OCI-LY3 (cell line): Measurements from ENCODE around the gene HELQ.
A peak's percentile ranks its signal among the peaks of the same experiment; 100 is the strongest.
"Not testable (repeated sequence)": the region's sequence is repeated elsewhere in the genome, so short reads cannot be mapped to it uniquely, and the experiment has no call there.

Experiments used
- H2AFZ ChIP-seq: fragments of 200-600, 300-600 bp; shearing (Covaris generic); 2 replicates; pipeline ENCODE4 v1.6.0; 2014; ENCODE audit warnings: antibody characterized with exemption, low read depth, low read length
- H3K27ac ChIP-seq: fragments of 200-600, 300-600 bp; sonication (generic); 2 replicates; pipeline ENCODE4 v1.5.1; 2014; ENCODE audit warnings: mild to moderate bottlenecking, low read length, moderate library complexity, mixed read lengths
- H3K27me3 ChIP-seq: fragments of 200-600, 300-600 bp; sonication (generic); 2 replicates; pipeline ENCODE4 v1.6.1; 2014; ENCODE audit warnings: low read depth, low read length, mixed read lengths
- H3K36me3 ChIP-seq: fragments of 200-600, 300-600 bp; sonication (generic); replicated peaks from 2 replicates; pipeline ENCODE3; 2014; ENCODE audit warnings: low read depth, low read length, mixed read lengths
- H3K4me1 ChIP-seq: fragments of 300-600, 200-600 bp; sonication (generic); 2 replicates; pipeline ENCODE4 v1.6.1; 2014; ENCODE audit warnings: low read length, mixed read lengths
- H3K4me2 ChIP-seq: fragments of 200-600, 300-600 bp; sonication (generic); 2 replicates; pipeline ENCODE4 v1.6.1; 2014; ENCODE audit warnings: low read length, mixed read lengths
- H3K4me3 ChIP-seq: fragments of 300-600, 200-600 bp; sonication (generic); 2 replicates; pipeline ENCODE4 v1.5.1; 2014; ENCODE audit warnings: antibody characterized with exemption, mild to moderate bottlenecking, low read length, moderate library complexity
- H3K79me2 ChIP-seq: fragments of 300-600, 200-600 bp; shearing (Covaris generic); 2 replicates; pipeline ENCODE4 v1.6.1; 2014; ENCODE audit warnings: mild to moderate bottlenecking, low read length, mixed read lengths
- H3K9ac ChIP-seq: fragments of 300-600, 200-600 bp; shearing (Covaris generic); 2 replicates; pipeline ENCODE4 v1.6.0; 2014; ENCODE audit warnings: mild to moderate bottlenecking, low read length, moderate library complexity
- H3K9me3 ChIP-seq: fragments of 200-600, 300-600 bp; shearing (Covaris generic); 2 replicates; pipeline ENCODE4 v1.6.1; 2014; ENCODE audit warnings: low read length, mixed read lengths; ENCODE audit not compliant: insufficient read depth
- H4K20me1 ChIP-seq: fragments of 200-600, 300-600 bp; sonication (generic); 2 replicates; pipeline ENCODE4 v1.6.1; 2016; ENCODE audit warnings: low read length, mixed read lengths; ENCODE audit not compliant: insufficient read depth
- CTCF ChIP-seq: fragments of 200-600, 300-600 bp; sonication (generic); IDR thresholded peaks from 2 replicates; pipeline ENCODE4 v1.5.1; 2014; ENCODE audit warnings: antibody characterized with exemption, low read length, low read depth
- EZH2phosphoT487 ChIP-seq: fragments of 200-600 bp; shearing (Covaris generic); IDR thresholded peaks from 2 replicates; pipeline ENCODE4 v1.6.1; 2018; ENCODE audit warnings: antibody characterized with exemption, mixed run types, low read depth

Gene HELQ

GRCh38 chr4:83503974-83504373, 48.4 kb upstream of the HELQ start:
- no peaks in the 10 kb centered on the region for H3K79me2 ChIP-seq
- H3K9ac ChIP-seq = no peak overlapping the region
- no peaks in the 10 kb centered on the region for H3K27me3 ChIP-seq
- H3K9me3 ChIP-seq = no peaks in the 10 kb centered on the region
- no peak for TF ChIP-seq CTCF
- TF ChIP-seq EZH2phosphoT487 = no peak
- H2AFZ ChIP-seq = peak overlapping the region; percentile 97
- H3K36me3 ChIP-seq = no peaks in the 10 kb centered on the region
- H3K4me2 ChIP-seq = peak overlapping the region; percentile 44
- no peak overlapping the region for H3K27ac ChIP-seq
- H3K4me3 ChIP-seq = no peak overlapping the region
- peaks cover 8% of the 10 kb centered on the region for H3K4me1 ChIP-seq
- H4K20me1 ChIP-seq = no peaks in the 10 kb centered on the region

- H3K9me3 ChIP-seq, H2AFZ ChIP-seq, H3K9ac ChIP-seq, H3K4me2 ChIP-seq, H3K79me2 ChIP-seq, H3K27ac ChIP-seq, H3K4me3 ChIP-seq, H4K20me1 ChIP-seq, H3K27me3 ChIP-seq, H3K4me1 ChIP-seq, H3K36me3 ChIP-seq: not testable (repeated sequence)
Measured at GRCh38 chr4:83501671-83502070, 46.0 kb upstream of the HELQ start.

DNA sequence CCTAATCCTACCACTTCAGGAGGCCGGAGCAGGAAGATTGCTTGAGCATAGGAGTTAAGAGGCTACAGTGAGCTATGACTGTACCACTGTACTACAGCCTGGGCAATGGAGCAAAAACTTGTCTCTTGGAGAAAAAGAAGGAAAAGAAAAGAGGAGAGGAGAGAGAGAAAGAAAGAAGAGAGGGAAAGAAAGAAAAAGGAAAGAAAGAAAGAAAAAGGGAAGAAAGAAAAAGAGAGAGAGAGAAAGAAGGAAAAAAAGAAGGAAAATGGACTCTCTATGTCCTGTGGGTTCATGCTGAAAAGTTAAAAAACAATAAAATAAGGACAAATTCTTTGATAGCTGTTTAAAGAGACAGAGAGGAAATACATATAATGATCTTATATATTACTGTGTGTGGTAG, 42.6 kb upstream of the HELQ start:
- Histone ChIP-seq H3K27me3 (no peaks in the 10 kb centered on the region), H3K4me1 (no peaks in the 10 kb centered on the region)

GRCh38 chr4:83496085-83496917, 40.7 kb upstream of the HELQ start:
- not testable (repeated sequence) for H3K4me1 ChIP-seq, H4K20me1 ChIP-seq, H3K27me3 ChIP-seq, H3K36me3 ChIP-seq, H3K9ac ChIP-seq, H3K4me3 ChIP-seq, H3K27ac ChIP-seq, H3K79me2 ChIP-seq, H2AFZ ChIP-seq, H3K4me2 ChIP-seq, H3K9me3 ChIP-seq

More for the DNA sequence above, 42.6 kb upstream of the HELQ start:
- Histone ChIP-seq H2AFZ (no peak overlapping the region), H4K20me1 (no peaks in the 10 kb centered on the region), H3K9ac (no peak overlapping the region), H3K36me3 (no peaks in the 10 kb centered on the region), H3K4me2 (no peak overlapping the region), H3K27ac (no peak overlapping the region), H3K4me3 (no peak overlapping the region), H3K9me3 (no peaks in the 10 kb centered on the region), H3K79me2 (no peaks in the 10 kb centered on the region)
- TF ChIP-seq EZH2phosphoT487 = no peak

DNA sequence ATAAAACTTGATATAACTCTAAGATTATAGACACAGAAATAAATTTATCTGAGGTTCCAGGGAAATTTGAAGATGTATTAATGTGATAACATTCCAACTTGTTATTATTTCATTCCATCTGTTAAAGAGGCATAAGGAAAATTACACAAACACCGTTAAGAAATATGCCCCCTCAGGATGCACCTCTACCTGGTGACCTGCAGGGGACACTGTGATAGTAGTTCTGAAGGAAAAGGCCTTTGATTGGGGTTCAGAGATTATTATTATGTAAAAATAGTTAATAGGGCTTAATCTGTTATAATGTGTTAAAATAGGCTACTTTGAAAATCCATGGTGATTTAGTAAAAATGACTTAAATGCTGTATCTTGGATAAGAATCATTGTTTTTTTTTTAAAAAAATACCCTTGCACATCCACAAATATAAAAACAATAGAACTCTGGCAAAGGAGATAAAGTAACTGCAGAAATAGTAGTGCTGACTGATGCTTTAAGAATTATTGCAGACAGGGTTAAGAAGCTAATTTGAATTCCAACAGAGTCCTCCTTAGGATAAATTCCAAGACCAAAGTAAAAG, 35.3 kb upstream of the HELQ start:
- no peaks in the 10 kb centered on the region for H3K9me3 ChIP-seq
- H2AFZ ChIP-seq = no peak overlapping the region
- no peaks in the 10 kb centered on the region for H3K36me3 ChIP-seq
- TF ChIP-seq EZH2phosphoT487 (no peak), CTCF (peak; percentile 90)
- H3K9ac ChIP-seq = no peak overlapping the region
- H3K4me2 ChIP-seq = no peak overlapping the region
- H3K79me2 ChIP-seq = no peaks in the 10 kb centered on the region
- H3K4me1 ChIP-seq = no peaks in the 10 kb centered on the region
- no peaks in the 10 kb centered on the region for H3K27me3 ChIP-seq
- no peak overlapping the region for H3K27ac ChIP-seq
- H4K20me1 ChIP-seq = no peaks in the 10 kb centered on the region
- H3K4me3 ChIP-seq = no peak overlapping the region
